DMS 273 (cell line): ENCODE data around the gene TVP23A.
"Not testable (repeated sequence)": the region's sequence is repeated elsewhere in the genome, so short reads cannot be mapped to it uniquely, and the experiment has no call there.

ENCODE experiments used
- DNase-seq: peaks from one replicate; lab custom pipeline; 2025; ENCODE audit not compliant: unreplicated experiment; lab: John Stamatoyannopoulos, UW

The TVP23A gene

DNA sequence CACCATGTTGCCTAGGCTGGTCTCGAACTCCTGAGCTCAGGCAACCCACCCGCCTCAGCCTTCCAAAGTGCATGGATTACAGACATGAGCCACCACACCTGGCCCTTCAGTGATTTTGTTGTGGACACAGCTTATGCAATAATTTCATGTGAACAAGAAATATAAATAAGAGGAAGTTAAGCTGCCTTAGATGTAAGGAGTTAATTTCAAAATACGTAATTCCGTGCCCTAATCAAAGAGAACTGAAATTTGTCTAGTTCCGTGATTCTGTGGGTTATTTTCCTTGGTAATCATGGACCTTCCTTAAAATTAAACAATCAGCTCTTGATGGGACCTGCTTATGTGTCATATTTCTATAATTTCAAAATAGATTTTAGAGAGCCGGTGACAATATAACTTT is 11.9 kb downstream of the TVP23A start:
- DNase-seq: no peak

DNA sequence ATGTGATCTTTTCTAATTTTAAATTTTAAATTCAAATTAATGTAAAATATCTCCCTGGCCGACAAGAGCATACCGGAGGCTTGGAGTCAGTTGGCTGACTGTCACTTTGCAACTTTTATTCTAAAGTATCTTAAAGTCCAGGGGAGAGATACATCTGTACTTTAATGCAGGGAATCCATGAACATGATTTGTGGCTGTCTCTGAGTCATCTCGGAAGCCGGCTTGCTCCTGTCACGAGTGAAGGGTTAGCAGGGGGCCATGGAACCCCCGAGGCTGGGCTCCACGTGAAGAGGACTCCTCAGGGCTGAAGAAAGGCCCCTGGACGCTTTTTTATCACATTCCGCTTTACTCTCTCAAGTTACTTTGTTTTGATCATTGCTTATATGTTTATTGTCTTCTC is 13.3 kb downstream of the TVP23A start:
- DNase-seq: no peak

DNA sequence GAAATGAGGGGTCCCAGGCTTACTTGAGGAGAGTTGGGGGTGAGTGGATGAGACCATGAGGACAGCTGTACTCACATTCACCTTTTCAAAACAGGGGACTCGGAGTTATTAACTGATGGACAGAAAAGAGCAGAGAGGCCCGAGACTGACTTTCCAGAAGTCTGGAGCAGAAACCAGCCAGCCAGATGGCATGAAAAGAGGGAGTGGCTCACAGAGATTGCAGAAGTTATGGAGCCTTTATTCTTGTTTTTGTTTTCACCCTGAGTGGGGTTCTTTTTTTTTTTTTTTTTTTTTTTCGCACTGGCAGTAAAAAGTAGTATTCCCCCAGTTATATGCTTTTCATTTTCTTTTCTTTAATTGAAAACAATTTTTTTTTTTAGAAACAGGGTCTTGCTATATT is 18.9 kb downstream of the TVP23A start:
- no peak for DNase-seq

DNA sequence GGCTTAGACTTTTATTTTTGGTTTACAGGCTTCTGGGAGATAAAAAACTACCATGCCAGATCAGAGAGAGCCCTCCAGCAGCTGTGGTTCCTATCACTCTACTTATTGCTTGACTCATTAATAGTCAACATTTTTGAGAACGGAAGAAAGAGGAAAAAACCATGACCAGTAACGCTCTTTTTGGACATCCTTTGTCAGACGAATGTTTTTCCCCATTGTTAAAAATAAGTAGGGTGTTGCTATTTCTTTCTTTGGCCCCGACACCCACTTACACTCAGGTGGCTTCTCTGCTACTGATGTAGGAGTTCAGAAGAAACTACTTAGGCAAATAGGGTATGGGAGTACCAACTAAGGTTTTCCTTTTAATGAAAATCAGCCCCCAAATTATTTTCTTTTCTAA is 27.5 kb downstream of the TVP23A start:
- DNase-seq: no peak

DNA sequence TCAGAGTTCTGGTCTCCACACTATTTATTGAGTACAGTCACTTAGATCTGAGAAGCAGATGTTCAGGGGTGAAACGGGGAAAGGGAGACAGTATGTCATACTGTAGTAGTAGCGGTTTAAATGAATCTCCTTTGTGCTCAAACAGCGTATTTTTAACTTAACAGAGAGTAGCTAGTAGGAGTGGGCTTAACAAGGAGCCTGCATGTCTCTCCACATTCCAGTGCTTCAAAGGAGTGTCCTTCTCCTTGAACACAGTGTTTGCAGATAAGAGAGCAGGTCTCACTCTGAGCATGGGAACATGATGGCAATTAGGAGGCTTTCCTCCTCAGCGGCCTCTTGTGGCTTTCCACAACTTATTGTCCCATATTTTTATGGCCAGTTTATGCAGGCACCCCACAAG is 30.0 kb downstream of the TVP23A start:
- peak; percentile 19 for DNase-seq

DNA sequence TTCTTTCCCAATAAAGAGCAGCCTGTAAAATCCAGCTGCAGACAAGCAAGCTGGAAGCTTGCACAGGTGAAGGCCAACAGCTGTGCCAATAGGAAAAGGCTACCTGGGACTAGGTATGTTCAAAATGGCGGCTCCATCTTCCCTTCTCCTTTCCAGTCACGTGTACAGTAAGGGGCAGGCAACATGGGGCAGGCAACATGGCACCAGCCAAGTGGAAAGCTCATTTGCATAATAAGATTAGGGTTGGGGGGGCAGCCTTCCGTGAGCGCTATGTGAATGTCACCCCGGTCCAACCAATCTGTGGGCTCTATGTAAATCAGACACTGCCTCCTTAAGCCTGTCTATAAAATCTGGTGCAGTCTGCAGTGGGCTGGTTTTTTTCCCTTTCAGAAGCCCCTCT is 31.3 kb downstream of the TVP23A start:
- DNase-seq: no peak

DNA sequence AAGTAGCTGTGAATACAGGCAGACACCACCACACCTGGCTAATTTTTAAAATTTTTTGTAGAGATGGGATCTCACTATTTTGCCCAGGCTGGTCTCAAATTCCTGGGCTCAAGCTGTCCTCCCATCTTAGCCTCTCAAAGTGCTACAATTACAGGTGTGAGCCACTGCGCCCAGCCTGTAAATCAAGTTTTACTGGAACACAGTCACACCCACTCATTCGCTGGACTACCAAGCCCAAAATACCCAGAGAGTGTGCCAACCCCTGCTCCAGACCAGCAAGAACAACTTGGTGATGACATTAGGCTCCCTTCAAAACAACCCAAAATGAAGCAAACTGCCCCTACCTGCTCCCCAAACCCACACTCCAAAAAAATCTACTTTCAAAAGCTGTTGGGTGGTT is 36.0 kb downstream of the TVP23A start:
- no peak for DNase-seq

DNA sequence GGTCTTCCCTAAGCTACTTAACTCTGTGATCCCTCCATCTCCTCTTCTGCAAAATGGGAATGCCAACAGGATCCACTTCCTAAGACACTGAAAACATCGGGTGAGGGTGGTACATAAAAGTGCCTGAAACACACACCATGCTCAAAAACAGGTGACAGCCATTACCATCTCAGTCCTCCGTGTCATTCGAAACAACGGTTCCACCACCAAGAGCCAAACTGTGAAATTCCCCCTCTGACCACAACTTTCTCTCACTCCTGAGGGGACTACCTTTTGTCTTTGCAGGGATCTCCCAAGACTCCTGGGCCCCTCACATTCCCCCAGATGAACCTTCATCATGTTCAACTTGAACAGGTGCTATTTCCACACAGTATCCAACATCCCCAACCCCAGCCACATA is 38.0 kb downstream of the TVP23A start:
- DNase-seq: no peak

DNA sequence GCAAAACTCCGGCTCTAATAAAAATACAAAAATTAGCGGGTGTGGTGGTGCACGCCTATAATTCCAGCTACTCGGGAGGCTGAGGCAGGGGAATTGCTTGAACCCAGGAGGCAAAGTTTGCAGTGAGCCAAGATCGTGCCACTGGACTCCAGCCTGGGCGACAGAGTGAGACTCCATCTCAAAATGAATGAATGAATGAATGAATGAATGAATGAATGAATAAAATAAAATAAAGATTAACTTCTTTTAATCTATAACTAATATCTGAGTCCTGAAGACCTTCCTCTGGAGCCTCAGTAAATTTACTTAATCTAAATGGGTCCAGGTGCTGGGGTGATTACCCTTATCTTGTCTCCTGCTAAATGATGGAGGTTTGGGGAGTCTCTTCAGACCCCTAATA is 38.7 kb downstream of the TVP23A start:
- not testable (repeated sequence) for DNase-seq

DNA sequence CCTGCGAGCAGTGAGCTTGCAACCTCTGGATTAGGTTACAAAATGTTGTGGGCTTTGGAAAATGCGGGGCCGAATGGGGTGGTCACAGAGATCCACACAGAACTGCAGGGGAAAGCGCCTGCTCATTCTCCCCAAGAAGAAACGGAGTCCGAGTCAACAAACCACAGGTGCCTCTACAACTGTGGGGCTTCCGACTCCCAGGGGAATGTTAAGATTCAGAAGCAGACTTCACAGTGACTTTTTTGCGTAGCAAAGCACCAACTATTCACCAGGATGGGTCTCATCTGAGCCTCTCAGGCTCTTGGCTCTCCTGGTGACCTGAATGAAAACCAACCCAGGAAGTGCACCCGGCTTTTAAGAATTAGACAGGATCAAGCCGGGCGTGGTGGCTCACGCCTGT is 41.2 kb downstream of the TVP23A start:
- no peak for DNase-seq

DNA sequence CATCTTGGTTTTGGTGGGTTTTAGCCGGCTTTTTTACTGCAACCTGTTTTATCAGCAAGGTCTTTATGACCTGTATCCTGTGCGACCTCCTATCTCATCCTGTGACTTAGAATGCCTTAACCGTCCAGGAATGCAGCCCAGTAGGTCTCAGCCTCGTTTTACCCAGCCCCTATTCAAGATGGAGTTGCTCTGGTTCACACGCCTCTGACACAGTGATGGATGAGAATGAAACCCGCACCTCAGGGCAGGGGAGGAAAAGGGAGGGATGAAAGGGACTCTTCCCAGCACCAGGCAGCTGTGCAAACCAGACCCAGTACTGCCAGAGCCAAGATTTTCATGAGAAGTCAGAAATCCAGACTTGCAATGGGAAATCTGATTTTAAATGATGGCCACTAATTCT is 41.7 kb downstream of the TVP23A start:
- DNase-seq: not testable (repeated sequence)

DNA sequence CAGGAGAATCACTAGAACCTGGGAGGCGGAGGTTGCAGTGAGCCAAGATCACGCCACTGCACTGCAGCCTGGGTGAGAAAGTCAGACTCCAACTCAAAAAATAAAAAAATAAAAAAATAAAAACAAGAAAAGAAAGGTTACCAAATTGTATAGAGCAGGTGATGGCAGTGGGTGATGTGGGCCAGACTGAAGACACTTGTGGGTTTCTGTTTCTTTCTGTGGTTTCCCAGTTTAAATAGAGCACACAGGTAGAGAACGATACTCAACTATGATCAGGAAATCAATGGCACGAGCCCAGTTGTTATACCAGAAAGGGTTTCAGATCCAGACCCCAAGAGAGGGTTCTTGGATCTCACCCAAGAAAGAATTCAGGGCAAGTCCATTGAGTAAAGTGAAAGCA is 42.3 kb downstream of the TVP23A start:
- DNase-seq: no peak

DNA sequence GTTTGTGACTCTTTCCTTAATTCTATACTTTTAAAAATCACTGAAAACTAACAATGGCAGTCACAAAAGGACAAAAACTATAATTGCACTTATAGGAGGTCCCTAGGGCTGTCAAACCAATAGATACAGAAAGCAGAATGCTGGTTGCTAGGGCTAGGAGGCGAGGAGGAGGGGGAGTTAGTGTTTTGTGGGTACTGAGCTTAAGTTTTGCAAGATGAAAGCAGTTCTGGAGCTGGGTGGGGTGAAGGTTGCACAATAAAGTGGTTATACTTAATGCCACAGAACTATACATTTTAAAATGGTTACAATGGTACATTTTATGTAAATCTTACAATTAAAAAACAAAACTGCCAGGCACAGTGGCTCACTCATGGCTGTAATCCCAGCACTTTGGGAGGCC is 47.7 kb downstream of the TVP23A start:
- no peak for DNase-seq

DNA sequence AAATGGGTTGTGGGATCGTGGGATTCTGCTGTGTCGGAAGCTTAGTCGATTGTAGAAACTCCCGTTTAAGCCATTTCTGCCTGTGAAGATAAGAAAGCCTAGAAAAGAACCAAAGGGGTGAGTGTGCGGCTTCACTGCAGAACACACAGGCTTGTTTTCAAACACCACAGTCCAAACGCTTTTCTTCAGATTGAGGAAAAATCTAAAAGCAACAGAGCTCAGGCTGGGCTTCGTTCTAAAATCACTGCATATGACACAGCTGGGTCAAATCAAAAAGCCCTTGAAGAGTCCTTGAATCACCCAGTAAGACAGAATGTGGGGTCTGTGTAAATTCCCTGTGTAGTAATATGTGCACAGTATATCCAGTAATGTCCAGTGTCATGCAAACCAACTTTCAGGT is 49.2 kb downstream of the TVP23A start:
- no peak for DNase-seq

DNA sequence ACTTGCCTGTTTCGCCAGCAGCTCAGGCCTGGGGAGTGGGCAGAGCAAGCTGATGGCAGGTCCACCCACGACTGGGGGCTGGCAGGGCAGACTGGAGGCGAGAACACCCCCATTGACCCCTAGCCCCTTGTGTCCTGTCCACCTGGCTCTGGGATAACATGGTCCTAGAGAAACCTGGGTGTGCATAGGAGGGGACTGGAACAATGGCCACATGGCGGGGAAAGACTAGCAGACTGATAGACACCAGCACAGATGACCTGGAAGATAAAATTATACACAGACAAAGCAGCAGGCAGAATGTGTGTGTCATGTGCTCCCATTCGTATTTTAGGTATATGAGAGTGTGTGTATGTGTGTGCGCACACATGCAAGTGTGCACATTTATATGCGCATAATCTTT is 51.5 kb downstream of the TVP23A start:
- no peak for DNase-seq

DNA sequence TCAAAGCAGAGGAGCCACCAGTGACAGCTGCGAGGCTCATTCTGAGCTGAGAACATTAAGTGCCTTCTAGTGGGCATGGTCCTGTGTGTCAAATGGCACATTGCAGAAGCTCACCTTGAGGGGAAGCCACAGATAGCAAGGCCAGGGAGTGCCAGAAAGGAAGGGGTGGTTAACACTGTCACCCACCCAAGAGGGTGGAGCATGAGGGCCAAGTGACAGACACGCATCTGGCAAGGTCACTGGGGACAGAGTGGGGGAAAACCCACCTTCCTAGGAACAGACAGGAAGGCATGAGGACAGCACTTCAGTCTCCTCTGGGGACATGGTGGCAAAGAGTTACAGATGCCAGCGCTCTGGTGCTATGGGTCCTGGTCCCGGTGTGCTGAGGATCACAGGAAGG is 52.8 kb downstream of the TVP23A start:
- no peak for DNase-seq

DNA sequence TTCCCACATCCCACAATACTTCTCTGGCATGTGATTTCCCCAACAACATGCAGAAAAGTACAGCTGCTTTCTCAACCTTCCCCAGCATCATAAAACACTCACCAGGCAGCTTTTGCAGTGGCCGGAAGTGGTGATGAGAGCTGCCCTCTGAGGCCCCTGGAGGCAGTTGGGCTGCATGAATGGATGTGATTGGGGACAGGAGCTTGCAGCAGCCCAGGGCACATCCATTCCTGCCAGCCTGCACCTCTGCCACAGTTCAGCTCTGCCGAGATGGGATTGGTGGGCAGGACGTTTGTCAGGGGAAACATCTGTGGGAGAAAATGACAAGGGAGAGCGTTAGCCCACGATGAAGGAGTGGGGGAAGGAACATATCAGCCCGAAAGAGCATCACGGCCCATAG is 55.1 kb downstream of the TVP23A start:
- no peak for DNase-seq

DNA sequence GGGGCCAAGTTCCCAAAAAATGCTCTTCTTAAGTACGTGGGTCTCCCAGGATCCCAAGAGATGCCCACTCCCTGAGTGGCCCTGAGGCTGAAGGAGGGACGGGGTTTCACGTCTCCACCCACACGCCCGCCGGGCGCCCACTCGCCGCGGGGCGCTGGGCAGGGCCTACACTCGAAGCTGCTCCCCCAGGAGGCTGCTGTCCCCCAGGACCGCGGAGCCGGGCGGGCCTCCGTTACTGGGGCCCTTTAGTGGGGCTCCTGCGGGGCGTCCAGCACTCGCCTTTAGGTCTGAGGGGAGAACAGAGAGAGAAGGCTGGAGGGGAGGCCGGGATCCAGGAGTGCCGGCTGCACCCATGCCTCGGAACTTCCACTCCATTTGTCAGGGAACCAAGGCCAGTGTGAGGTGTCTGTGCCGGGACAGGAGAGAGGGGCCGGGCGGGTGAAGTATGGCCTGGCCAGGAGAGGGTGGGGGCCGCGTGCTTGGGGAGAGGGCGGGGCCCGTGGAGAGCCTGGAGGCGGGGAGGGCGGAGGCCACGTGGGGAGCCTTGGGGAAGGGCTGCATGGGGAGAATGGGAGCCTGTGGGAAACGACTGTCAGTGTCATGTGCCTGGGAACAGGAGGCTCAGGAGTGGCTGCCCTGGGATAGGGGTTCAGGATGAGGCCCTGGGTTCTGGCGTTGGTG is 56.1 kb downstream of the TVP23A start:
- no peak for DNase-seq

DNA sequence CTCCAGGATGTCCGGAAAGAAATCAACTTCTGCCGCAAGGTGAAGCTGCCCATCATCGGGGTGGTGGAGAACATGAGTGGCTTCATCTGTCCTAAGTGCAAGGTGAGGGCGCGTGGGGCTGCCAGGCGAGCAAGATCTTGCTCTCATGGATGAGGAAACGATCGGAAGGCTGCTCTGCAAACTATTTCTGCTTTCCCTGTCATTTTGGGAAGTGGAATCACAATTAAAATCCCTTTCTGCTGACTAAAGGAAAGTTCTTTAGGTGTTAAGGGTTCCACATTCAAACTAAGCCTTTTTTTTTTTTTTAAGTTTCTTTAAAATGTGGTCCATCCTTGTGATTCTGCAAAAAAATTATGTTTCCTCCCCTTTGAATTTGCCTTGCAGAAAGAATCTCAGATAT is 57.2 kb downstream of the TVP23A start:
- no peak for DNase-seq

DNA sequence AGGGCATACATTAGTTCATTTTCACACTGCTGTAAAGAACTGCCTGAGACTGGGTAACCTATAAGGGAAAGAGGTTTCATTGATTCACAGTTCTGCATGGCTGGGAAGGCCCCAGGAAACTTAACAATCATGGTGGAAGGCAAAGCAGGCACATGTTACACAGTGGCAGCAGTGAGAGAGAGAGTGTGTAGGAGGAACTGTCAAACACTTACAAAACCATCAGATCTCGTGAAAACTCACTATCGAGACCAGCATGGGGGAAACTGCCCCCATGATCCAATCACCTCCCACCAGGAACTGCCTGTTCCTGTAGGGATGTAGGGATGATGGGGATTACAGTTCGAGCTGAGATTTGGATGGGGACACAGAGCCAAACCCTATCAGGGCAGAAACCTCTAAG is 57.7 kb downstream of the TVP23A start:
- DNase-seq: no peak

DNA sequence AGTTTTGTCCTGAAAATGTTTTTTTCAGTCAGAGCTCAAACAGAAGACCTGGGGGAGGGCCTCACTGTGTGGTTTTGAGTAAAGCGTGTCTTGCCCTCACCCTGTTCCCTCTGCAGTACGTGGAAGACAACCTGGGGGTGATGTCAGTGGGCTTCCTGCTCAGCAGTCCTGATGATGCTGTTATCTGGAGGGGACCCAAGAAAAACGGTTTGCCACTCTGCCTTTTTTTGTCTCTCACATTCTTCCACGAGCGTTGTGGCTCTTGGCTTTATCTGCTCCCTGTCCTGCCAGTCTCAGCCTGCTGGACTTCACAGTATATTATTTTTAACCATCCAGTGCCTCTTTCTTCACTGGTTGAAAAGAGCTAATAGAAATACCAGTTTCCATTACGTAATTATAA is 62.0 kb downstream of the TVP23A start:
- no peak for DNase-seq

DNA sequence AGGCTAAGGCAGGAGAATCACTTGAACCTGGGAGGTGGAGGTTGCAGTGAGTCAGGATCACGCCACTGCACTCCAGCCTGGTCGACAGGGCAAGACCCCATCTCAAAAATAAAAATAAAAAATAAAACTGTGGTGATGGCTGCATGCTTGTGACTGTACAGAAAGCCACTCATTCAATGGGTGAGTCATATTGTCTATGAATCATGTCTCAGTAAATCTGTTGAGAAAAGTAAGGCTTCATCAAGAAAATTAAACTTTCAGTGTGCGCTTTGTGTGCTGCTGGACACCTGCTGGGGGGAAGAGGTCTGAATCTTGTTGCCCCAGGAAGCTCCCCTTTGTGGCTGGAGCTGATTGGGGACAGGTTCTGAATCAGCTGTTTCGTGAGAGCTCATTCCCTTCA is 63.7 kb downstream of the TVP23A start:
- DNase-seq: no peak

DNA sequence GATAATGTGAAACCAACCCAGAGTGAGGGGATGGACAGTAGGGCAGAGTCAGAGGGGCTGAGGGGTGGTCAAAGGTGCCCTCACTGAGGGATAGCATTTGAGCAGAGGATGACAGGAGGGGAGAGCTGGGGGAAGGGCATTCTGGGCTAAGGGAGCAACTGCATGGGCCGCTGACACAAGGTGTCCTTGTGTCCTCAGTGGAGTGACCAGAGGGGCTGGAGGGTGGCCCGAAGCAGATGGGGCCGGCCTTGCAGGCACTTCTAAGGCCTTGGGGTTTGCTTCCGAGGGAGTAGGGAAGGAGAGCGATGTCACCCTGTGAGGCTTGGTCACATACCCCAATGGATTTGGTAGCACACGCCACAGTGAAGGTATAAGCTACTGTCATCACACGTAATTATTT is 64.9 kb downstream of the TVP23A start:
- DNase-seq: no peak
